Measurements from ENCODE around the gene AFF4.

- no peak for TF ChIP-seq CTCF (IDR thresholded peaks at IDR 0.05)
- TF ChIP-seq POLR2AphosphoS5 (IDR thresholded peaks at IDR 0.05), result peak; percentile 58 to 68 (median 64)
- peak; percentile 30 for TF ChIP-seq POLR2A (IDR thresholded peaks at IDR 0.05)
Observed at GRCh38 chr5:132962429-132963021, 909 bp downstream of the AFF4 start.

All from transverse colon (tissue), 4 donors.